ENCODE measurements around the gene MRPS18A. TPM values are rescaled to one million over a fixed set of nuclear protein-coding genes. Genes with fewer than 3 reads are reported as not detected.

The MRPS18A gene
- total and polyA plus RNA-seq, 4 donors = 36.4 to 48.4 (median 38.5) TPM

DNA sequence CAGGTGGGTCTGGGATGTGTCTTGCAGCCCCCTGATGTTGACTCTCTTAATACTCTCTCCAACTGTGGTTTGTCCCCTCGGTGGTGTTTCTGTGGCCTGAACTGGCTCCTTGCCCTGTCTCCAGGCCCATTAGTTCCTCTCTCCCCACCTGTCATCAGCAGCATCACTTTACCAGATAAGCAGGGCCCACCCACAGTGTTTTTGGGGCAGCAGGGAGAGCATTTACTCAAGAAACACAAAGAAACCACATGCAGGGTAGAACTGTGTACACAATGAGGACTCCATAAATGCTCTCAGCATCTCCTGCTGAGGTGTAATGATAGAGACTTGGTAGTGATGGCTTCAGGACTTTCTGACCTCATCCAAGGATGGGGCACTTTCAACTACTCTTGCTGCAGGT lies 20.2 kb upstream of the MRPS18A start:
- Histone ChIP-seq H3K27ac (ENCODE audit: low read depth in 1 of 2, low read length in 1 of 2) (no peak overlapping the region), H3K4me3 (no peak overlapping the region), H3K27me3 (ENCODE audit: control insufficient read depth in 3 of 3, insufficient read depth in 3 of 3, low read length in 2 of 3) (no peaks in the 10 kb centered on the region), H3K9ac (ENCODE audit: insufficient read depth in 1 of 2, low read length in 2 of 2) (no peak overlapping the region), H3K4me1 (ENCODE audit: control insufficient read depth in 5 of 5, insufficient read depth in 5 of 5, low read length in 5 of 5) (peaks cover 0 to 78% (median 24%) of the 10 kb centered on the region in 5 donors), H3K9me3 (ENCODE audit: control insufficient read depth in 4 of 4, insufficient read depth in 3 of 4, low read length in 3 of 4) (no peaks in the 10 kb centered on the region), H3K36me3 (ENCODE audit: control insufficient read depth in 4 of 4, insufficient read depth in 4 of 4, low read length in 4 of 4) (no peaks in the 10 kb centered on the region)
- DNase-seq (peak in 2 of 3 donors; percentile 12 to 38), ATAC-seq (ENCODE audit: insufficient read depth, low FRiP score) (no peak)
- 18 to 36% methylated on average over 1 of the region's 1 CpG for WGBS, 2 donors
- TF ChIP-seq, protein P1, sequence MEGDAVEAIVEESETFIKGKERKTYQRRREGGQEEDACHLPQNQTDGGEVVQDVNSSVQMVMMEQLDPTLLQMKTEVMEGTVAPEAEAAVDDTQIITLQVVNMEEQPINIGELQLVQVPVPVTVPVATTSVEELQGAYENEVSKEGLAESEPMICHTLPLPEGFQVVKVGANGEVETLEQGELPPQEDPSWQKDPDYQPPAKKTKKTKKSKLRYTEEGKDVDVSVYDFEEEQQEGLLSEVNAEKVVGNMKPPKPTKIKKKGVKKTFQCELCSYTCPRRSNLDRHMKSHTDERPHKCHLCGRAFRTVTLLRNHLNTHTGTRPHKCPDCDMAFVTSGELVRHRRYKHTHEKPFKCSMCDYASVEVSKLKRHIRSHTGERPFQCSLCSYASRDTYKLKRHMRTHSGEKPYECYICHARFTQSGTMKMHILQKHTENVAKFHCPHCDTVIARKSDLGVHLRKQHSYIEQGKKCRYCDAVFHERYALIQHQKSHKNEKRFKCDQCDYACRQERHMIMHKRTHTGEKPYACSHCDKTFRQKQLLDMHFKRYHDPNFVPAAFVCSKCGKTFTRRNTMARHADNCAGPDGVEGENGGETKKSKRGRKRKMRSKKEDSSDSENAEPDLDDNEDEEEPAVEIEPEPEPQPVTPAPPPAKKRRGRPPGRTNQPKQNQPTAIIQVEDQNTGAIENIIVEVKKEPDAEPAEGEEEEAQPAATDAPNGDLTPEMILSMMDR (IDR thresholded peaks at IDR 0.05; ENCODE audit: control extremely low read depth, extremely low read depth) = no peak

DNA sequence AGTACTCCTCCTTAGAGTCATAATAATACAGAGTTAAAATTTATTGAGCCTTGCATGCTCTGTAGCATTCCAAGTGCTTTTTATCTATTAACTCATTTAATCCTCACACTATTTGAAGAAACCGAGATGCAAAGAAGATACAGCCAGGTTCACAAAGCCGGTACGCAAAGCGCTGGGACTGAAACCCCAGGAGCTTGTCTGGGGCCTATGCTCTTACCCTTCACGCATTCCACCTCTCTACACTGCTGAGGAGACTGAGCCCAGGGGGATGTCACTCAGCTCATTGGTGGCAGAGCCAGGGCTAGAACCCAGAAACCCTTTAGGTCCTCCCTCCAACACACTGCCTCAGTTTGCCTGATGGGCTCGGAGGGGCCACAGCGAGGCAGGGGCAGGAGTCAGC lies 19.7 kb upstream of the MRPS18A start:
- Histone ChIP-seq H3K4me1 (ENCODE audit: control insufficient read depth in 5 of 5, insufficient read depth in 5 of 5, low read length in 5 of 5) (peaks cover under 1 to 83% (median 29%) of the 10 kb centered on the region in 5 donors), H3K27ac (ENCODE audit: low read depth in 1 of 2, low read length in 1 of 2) (no peak overlapping the region), H3K36me3 (ENCODE audit: control insufficient read depth in 4 of 4, insufficient read depth in 4 of 4, low read length in 4 of 4) (no peaks in the 10 kb centered on the region), H3K9ac (ENCODE audit: insufficient read depth in 1 of 2, low read length in 2 of 2) (peak overlapping the region in 1 of 2 donors; percentile 80), H3K4me3 (no peak overlapping the region), H3K27me3 (ENCODE audit: control insufficient read depth in 3 of 3, insufficient read depth in 3 of 3, low read length in 2 of 3) (no peaks in the 10 kb centered on the region), H3K9me3 (ENCODE audit: control insufficient read depth in 4 of 4, insufficient read depth in 3 of 4, low read length in 3 of 4) (no peaks in the 10 kb centered on the region)
- ATAC-seq (ENCODE audit: insufficient read depth, low FRiP score) (no peak), DNase-seq (peak in 1 of 3 donors; percentile 11)
- 96% methylated on average over 7 of the region's 7 CpGs for WGBS, 2 donors
- TF ChIP-seq, protein P1 (IDR thresholded peaks at IDR 0.05; ENCODE audit: control extremely low read depth, extremely low read depth) = no peak

DNA sequence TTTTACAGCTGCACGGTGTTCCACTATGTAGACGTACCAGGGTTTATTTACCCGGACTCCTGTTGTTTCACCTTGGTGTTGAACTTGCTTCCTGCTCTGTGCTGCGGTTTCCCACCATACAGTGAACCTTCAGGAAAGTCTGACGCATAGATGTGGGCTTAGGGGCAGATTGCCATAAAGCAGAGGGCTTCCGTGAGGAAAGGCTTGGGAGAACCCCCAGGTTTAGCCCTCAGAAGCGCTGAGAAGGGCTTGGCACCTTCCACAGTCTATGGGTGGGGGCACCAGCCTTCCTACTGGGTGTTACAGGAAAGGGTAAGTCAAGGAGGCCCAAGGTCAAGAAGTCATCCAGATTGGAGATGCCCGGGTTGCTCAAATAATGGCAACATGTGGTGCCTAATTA lies 19.2 kb upstream of the MRPS18A start:
- peaks cover 5 to 87% (median 34%) of the 10 kb centered on the region in 5 donors for H3K4me1 ChIP-seq (ENCODE audit: control insufficient read depth in 5 of 5, insufficient read depth in 5 of 5, low read length in 5 of 5)
- H3K4me3 ChIP-seq = no peak overlapping the region
- H3K27ac ChIP-seq (ENCODE audit: low read depth in 1 of 2, low read length in 1 of 2) = peak overlapping the region in 1 of 2 donors; percentile 3
- no peaks in the 10 kb centered on the region for H3K27me3 ChIP-seq (ENCODE audit: control insufficient read depth in 3 of 3, insufficient read depth in 3 of 3, low read length in 2 of 3)
- 66 to 75% methylated on average over 8 of the region's 8 CpGs for WGBS, 2 donors
- TF ChIP-seq, protein P1 (IDR thresholded peaks at IDR 0.05; ENCODE audit: control extremely low read depth, extremely low read depth) = no peak
- H3K9ac ChIP-seq (ENCODE audit: insufficient read depth in 1 of 2, low read length in 2 of 2) = peak overlapping the region in 1 of 2 donors; percentile 80
- peak in 2 of 3 donors; percentile 35 to 64 for DNase-seq
- H3K36me3 ChIP-seq (ENCODE audit: control insufficient read depth in 4 of 4, insufficient read depth in 4 of 4, low read length in 4 of 4) = no peaks in the 10 kb centered on the region
- H3K9me3 ChIP-seq (ENCODE audit: control insufficient read depth in 4 of 4, insufficient read depth in 3 of 4, low read length in 3 of 4) = no peaks in the 10 kb centered on the region
- ATAC-seq (ENCODE audit: insufficient read depth, low FRiP score) = no peak

DNA sequence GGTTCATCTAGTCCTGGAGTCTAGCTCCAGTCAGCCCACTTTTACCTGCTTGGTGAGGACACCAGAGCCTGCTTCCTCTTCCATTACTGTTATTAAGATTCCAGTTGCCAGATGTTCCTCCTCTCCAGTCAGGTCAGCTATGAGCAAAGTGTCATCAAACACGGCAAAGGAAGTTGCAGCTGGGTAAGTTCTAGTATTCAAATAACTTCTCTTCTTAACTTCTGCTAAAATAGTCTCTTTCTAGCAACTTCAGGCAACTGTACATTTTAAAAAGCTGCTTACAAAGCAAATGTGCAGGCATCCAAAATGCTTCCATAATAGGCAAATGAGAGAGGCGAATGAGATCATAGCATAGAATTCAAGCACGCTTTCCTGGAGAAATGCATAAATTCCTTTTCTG lies 18.4 kb upstream of the MRPS18A start:
- 49 to 58% methylated on average over 3 of the region's 3 CpGs for WGBS, 2 donors
- peaks cover 5 to 88% (median 34%) of the 10 kb centered on the region in 5 donors for H3K4me1 ChIP-seq (ENCODE audit: control insufficient read depth in 5 of 5, insufficient read depth in 5 of 5, low read length in 5 of 5)
- DNase-seq (peak; percentile 78 to 95 (median 94)), ATAC-seq (ENCODE audit: insufficient read depth, low FRiP score) (no peak)
- no peak overlapping the region for H3K4me3 ChIP-seq
- TF ChIP-seq, protein P1 (IDR thresholded peaks at IDR 0.05; ENCODE audit: control extremely low read depth, extremely low read depth) = no peak
- H3K9ac ChIP-seq (ENCODE audit: insufficient read depth in 1 of 2, low read length in 2 of 2) = peak overlapping the region in 1 of 2 donors; percentile 80
- no peaks in the 10 kb centered on the region for H3K9me3 ChIP-seq (ENCODE audit: control insufficient read depth in 4 of 4, insufficient read depth in 3 of 4, low read length in 3 of 4)
- H3K27me3 ChIP-seq (ENCODE audit: control insufficient read depth in 3 of 3, insufficient read depth in 3 of 3, low read length in 2 of 3) = no peaks in the 10 kb centered on the region
- peak overlapping the region in 1 of 2 donors; percentile 3 for H3K27ac ChIP-seq (ENCODE audit: low read depth in 1 of 2, low read length in 1 of 2)
- H3K36me3 ChIP-seq (ENCODE audit: control insufficient read depth in 4 of 4, insufficient read depth in 4 of 4, low read length in 4 of 4) = no peaks in the 10 kb centered on the region
